AML-193 (cell line): ENCODE data around the gene SEC14L5.

Experiments
- DNase-seq, 2 experiments: peaks; one replicate each; lab custom pipeline; 2025; lab: John Stamatoyannopoulos, UW

The SEC14L5 gene

DNA sequence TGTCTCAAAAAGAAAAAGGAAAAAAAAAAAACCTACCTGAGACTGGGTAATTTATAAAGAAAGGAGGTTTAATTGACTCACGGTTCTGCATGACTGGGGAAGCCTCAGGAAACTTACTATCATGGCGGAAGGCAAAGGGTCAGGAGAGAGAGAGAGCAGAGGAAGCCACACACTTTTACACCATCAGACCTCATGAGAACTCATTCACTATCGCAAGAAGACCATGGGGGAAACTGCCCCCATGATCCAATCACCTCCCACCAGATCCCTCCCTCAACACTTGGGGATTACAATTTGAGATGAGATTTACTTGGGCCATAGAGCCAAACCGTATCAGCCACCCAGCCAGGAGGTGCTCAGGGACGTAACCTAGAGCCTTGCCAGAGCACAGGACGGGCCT, 54.8 kb downstream of the SEC14L5 start:
- DNase-seq, result no peak

DNA sequence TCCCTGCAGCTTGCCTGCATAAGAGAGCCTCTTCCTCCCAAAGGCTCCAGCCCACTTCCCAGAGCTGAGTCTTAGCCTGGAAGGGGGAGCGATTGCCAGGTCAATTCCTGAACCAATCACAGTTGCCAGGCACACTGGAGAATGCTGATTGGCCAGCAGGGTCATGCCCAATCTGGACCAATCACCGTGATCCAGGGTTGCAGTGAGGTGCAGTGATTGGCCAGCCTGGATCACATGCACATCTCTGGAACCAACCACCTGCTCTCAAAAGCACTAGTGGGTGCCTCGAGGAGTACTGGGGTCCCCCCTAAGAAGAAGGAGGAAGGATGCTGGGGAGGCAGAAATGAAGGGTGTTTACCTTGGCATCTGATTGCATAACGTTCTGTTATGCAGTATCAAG, 57.2 kb downstream of the SEC14L5 start:
- no peak for DNase-seq

DNA sequence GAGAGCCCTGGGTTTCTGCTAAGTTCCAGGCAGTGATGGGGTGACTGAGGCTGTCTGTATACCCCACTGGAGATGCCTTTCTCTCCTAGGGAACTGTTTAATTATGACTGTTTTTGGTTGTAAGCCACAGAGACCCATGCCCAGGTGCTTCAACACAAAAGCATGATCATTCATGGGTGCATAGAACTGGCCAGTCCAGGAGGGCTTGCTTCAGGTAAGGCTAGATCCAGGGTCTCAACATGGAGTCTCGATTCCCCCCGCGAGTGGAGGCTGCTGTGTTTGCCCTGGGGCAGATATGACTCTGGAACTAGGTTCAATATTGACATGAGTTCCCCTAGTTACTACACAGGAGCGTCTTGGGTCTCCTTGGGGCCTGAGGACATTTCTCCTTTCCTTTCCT, 57.8 kb downstream of the SEC14L5 start:
- DNase-seq, result no peak

DNA sequence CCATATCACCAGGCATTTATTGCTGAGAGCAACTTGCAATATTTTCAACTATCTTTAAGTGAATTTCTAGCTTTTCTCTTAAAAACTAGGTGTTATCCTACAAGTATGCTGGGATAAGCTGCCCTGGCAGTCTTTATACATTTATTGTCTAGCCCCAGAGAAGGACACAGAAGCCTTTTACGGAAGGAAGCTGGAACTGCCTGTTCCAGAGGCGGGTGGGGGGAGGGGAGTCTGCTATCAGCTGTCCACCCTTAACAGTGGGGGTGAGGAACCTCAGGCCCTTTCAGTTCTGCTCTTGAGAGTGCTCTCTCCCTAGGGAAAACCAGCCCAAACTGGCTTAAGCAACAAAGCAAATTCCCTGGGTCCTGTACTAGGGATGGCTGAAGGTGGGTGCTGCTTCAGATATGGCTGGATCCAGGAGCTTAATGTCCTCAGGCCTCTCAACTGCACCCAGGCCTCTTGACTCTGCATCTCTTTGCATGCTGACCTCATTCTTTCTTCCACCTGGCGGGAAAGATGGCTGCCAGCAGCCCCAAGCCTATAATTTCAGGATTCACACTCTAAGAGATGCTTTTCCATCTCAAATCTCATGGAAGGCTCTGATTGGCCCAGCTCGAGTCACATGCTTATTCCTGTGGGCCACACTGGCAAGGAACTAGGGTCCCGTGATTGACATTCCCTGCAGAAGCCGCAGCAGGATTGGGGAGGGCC, 59.0 kb downstream of the SEC14L5 start:
- DNase-seq, result no peak

DNA sequence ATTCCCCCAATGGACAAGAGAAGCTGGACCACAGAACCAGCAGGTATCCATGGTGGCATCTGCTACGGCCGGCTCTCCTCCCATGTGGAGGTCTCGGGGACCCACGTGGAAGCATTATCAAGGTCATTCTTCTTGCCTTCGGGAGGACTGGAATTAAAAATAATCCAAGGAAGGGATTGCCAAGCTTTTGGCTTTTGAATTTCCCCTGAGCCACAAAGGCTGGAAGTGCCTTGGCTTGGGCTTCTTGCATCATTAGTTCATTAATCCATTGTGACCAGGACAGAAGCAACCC, 59.5 kb downstream of the SEC14L5 start:
- no peak for DNase-seq

DNA sequence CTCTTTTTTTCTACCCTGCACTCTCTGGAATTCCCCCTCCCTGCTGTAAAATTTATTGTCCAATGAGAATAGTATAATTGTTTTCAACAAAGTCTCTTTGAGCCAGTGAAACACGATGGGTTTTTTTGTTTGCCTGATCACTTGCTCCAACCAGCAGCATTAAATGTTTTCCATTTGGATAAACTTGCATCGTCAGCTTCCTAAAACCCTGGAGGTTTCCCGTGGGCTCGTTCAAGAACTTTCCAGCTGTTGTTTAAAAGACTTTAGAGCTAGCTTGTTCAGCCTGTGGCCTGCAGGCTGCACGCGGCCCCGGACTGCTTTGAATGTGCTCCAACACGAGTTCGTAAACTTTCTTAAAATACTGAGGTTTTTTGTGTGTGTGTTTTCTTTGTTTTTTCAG, 60.7 kb downstream of the SEC14L5 start:
- no peak for DNase-seq

DNA sequence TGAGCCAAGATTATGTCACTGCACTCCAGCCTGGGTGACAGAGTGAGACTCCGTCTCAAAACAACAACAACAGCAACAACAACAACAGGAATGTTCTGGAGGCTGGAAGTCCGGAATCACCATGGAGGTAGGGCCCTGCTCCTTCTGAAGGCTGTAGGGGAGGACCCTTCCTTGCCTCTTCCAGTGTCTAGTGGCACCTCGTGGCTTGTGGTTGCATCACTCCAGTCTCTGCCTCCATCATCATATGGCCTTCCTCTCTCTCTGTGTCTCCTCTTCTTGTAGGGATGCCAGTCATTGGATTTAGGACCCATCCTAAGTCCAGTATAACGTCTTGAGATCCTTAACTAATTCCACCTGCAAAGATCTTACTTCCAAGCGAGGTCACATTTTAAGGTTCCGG, 61.6 kb downstream of the SEC14L5 start:
- no peak for DNase-seq

DNA sequence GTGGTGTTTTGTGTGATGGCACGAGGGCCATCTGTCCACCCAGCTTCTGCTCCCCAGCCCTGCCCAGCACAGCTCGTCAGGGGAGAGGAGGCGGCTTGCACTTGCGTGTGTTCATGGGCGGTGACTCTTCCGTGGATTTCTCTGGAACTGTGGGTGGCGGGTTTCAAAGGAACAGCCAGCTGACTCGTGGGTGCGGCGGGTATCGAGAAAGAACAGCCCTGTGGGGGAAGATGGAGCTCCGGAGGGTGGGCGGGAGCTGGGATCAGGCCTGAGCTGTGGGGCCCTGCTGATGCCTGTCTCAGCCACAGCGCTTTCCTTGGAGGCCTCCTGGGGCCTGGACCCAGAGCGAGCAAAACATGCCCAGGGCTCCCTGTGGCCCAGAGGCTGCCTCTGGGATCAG, 62.4 kb downstream of the SEC14L5 start:
- no peak for DNase-seq

DNA sequence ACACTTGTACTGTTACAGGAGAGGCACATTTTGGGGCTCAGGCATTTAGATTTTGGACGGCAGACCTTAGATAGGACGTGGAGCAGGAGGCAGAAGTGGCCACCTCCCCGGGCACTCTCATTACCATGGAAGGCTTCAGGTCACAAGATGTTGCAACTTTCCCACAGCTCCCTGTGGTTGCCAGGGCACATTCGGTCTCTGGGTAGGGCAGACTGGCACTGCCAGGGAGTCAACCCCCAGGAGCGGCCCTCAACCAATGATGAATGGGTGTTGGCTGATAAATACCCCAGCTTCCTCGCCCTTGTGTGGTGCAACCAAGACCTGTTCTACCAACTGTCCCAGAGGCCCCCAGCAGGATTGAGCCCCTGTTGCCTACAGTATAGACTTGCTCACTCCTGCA, 64.4 kb downstream of the SEC14L5 start:
- DNase-seq, result no peak

DNA sequence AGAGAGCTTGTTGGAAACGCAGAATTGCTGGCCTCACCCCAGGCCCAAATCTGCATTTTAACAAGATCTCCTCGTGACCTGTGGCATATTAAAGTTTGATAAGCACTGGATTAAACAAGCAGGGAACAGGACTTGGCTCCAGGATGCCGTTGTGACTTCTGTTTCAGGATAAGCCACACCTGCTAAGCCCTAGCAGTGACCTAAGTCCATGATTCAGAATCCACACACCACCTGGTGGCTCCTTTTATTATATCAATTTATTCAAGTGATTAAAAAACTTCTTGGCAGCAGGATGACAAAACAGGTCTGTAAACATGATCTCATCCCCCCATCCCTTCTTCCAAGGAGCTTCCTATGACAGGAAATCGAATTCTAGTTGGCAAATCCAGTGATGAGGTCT, 66.5 kb downstream of the SEC14L5 start:
- DNase-seq, result peak in 1 of 2 experiments; percentile 6

DNA sequence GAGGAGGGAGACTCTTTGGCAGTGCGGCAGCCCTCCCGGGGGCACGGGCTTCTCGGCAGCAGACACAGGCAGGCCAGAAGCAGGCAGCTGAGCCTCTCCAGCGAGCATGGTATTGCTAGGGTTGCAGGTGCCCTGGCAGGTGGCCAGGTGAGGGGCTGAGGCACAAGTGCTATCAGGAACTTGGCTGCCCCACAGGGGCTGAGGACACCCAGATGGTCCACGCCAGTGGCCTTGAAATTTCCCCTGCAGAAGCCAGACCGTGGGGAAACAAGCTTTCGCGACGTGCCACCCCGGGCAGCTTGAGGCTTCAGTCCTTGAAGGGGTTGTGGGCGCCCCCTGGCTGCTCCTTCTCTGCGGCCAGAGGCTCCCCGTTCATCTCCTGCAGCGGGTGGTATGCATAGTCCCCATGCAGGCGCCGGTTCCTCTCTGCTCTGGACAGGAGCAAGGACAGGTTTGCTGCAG, 67.1 kb downstream of the SEC14L5 start:
- DNase-seq, result no peak

DNA sequence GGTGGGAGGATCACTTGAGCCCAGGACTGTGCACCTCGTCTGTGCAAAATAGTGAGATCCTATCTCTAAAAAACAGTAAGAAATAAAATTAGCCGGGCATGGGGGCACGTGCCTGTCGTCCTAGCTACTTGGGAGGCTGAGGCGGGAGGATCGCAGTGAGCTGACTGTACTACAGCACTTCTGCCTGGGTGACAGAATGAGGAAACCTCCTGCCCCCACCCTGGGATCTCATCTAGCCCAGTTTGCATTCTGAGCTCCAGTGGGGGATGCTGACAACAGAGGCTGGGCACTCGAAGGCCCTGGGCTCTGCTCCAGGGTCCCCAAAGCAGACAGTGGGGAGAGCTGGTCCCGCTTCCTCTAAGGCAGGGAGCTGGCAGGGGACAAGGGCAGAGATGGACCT, 68.5 kb downstream of the SEC14L5 start:
- DNase-seq, result no peak

DNA sequence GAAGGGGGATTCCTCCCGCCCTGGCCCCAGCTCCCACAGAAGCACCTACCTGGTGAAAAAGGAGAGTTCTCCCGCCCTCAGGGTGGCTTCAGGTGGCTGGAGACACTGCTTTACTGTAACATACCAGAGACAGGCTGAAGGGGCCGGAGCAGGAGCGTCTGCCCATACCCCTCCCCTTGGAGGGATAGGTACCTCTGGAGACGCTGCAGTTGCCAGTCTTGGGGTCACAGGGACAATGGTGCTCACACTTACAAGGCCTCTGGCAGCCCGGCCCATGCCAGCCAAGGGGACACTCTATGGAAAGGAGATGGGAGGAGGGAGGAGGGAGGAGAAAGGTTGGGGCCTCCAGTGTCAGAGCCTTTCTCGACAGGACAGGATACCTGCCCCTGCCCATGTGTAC, 69.0 kb downstream of the SEC14L5 start:
- DNase-seq, result no peak

DNA sequence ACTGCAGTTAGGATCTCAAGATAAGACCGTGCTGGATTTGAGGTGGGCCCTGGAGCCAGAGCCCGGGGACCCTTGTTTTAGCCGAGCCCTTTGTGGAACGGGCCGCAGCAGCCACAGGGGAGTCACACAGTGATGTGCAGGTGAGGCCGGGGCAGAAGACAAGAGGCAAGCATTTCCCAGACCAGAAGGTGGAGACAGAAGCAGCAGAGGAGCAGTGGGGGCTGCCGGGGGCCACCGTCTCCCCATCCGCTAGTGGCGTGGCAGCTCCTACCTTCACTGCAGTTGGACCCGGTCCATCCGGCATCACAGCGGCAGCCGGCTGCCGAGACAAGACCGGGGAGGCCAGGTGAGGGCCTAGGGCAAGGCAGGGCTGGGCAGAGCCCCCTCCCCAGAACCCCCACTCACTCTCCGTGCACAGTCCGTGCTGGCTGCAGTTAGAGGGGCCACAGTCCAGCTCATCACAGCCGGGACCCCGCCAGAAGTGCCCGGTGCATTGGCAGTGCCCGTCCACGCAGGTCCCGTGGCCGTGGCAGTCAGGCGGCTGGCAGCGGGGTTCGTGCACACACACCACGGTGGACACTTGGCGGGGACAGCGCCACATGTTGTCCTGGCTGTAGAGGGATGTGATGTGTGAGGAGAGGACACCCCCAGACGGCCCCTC, 69.6 kb downstream of the SEC14L5 start:
- no peak for DNase-seq

DNA sequence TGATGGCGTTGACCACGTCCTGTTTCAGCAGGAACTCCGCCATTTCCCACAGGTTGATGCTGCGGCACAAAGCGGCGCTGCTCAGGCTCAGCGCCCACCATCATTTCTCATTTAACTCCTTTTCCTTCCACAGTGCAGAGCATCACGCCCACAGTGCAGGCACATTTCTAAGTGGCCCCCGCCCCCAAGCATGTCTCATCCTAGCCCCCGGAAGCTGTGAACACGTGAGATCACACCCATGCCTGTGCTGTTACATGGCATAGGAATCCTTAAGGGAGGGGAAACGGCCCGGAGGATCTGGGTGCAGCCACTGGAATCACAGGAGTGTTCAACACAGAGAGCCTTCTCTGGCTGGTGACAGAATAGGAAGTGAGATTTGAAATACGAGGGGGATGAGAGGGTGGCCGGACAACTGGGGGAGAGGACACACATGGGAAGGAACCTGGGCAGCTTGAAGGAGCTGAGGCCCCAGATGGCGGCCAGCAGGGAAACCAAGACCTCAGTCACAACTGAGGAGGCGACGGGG, 70.9 kb downstream of the SEC14L5 start:
- no peak for DNase-seq

DNA sequence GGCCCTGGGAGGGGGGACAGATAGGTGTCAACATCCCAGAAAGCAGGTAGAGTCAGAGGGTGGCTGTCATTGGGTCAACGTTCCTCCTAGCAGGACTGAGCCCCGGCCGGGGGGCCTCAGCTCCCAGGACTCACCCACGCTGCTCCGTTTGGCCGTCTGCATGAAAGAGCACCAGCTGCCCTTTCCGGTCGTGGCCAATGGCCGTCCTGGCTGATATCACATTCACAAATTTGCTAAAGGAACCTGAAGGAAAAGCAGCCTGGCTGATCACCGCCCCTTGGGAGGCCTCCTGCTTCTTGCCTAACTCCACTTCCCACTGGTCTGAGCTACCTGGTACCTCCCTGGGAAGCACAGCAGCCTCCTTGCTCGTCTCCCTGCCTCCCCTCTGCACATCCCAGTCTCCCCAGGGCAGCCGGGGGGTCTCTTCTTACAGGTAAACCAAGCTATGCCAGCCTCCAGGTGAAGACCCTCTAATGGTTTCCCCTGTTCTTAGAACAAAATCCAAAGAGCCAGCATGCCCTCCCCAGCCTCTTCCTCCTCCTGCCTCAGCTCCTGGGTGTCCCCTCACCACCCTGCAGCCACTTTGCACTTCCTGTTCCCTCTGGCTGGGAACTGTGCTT, 72.2 kb downstream of the SEC14L5 start:
- DNase-seq, result no peak

DNA sequence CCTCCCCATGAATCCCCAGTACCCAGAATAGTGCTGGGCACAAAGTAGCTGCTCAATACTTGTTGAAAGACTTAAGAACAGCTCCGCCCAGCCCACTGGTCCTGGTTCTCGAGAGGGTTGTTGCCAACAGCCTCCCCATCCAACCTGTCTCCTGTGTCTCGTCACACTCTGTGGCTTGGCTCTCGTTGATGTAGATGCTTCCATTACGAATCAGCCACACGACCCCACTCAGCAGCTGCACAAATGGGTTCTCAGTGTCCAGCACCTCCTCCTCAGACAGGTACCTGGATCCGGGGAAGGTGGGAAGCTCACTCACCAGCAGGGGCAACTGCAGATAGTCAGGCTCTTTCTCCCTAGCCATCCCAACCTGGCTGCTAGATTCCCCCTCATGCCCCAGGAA, 73.5 kb downstream of the SEC14L5 start:
- DNase-seq, result no peak

DNA sequence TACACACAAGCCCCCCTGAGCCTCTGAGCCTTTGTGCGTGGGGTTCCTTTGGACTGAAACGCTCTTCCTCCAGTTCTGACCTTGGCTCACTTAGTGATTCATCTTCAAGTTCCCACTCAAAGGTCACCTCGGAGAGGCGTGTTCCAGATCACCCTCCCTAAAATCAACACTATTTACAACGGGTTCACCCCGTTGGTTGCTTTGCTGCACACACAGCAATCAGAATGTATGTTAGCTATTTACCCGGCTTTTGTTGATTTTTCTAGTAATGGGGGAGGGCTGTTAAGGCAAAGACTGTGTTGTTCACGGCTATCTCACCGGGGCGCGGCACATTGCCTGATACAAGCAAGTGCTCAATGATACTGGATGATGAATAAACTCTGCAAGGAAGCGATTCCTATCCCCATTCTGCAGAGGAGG, 74.6 kb downstream of the SEC14L5 start:
- no peak for DNase-seq

DNA sequence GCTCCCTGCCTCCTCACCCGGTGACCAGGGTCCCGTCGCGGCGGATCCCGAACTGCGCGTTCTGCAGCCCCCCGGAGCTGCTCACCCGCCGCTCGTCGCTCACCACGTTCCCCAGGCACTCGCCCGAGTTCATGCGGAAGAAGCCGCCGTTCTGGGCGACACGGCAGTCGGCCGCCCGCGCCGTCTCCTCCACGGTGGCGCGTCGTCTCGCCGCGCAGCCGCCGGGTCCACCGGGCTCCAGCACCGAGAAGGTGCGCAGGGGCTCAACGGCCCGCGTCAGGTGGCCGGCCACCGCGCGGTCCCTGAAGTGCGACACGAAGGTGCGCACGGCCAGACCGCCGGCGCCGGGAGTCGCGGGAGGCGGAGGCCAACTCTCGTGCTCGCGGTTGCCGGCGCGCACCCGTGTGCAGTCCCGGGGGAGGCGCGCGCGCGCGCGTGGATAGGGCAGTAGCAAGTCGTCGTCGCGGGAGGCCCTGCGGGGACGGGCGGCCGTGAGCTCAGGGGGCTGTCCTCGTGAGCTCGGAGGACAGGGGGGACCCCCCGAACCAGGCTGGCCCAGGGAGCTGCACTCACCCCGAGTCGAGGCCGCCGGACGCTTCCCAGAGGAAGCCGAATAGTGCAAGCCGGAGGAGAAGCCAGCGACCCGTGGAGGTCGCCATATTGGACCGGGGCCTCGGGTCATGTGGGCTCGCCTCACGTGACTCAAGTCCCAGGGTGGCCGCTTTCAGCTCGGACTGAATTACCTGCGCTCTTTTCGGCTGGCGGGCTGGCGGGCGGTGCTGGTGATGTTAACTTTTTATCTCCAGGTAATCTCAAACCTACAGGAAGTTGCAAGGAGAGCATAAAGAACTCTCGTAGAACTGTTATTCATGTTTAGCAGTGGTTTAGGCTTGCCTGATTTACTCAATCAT, 75.4 kb downstream of the SEC14L5 start, which contains the start of gene NAGPA:
Gene NAGPA, minus strand, starts transcription at position 680 of the 911 bp plus-strand sequence. Its CDS starts 21 bp downstream, at position 659.
- DNase-seq, result peak; percentile 43 to 64

DNA sequence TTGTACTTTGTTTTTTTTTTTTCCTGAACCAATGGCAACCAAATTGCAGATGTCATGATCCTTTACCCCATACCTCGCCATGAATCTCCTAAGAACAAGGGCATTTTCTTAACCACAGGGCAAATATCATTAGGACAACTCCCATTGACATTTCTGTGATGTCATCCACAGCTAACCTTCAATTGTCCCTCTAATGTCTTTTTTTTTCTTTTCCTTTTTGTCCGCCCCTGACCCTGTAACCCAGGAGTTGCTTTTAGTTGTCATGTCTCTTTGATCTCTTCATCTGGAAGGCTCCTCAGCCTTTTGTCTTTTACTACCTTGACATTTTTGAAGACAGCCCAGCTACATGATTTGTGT, 76.0 kb downstream of the SEC14L5 start:
- DNase-seq, result no peak

DNA sequence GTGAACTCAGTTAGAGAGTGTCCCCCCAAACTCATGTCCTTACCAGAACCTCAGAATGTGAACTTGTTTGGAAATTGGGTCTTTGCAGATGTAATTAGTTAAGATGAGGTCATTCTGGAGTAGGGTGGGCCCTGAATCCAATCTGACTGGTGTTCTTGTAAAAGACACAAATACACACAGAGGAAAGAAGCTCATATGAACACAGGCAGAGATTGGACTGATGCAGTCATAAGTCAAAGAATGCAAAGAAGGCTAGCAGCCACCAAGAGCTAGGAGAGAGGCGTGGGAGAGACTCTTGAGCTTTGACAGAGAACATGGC, 77.7 kb downstream of the SEC14L5 start:
- DNase-seq, result no peak
